Measurements from ENCODE around the gene FGG.

FGG gene

DNA sequence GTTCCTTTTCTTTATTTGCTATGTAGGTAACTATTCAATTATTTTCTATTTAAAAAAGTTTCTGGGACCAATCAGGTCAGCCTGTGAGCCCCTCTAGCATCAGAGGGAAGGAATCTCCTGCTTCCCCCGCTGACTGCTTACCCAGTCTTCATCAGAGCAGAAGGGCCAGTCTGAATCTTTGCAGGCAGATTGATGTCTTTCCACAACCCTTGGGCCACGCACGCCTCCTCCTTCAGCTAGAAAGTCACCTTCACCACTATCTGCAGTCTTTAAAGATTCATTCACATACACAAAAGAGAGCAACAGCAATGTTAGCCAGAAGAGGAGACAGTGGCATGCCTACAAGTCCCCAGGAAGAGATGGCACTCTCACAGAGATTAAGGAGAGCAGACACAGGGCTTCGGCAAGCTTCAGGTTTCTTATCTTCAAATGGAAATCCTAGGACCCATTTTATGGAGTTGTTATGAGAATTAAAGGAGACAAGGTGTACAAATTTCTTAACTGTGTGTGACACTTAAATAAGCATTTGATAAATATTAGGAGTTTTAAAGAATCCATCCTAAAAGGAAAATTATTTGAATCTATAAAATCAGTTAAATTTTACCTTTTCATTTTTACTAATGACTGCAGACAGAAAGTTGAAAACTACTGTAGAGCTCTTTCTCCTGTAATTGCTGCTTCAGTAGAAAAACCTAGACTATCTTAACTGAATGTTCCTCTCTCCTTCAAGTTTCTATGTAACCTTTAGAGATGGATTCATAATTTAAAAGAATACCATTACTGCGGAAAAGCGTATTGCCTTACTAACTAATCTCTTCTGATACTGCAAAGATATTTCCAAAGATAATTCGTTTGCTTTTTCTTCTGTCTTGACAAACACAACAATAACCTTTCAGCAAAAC is 22.9 kb downstream of the FGG start:
- no peak for TF ChIP-seq JUND (IDR thresholded peaks at IDR 0.05; ENCODE audit: low read depth)
- DNase-seq (ENCODE audit: low read depth in 1 of 2, low spot score in 1 of 2) = no peak
- in situ Hi-C loops (cut with HindIII; ENCODE audit: low pct_unique_long_range_greater_than_20kb, low sequenced_read_pairs) = no loop called here

- no peak for TF ChIP-seq JUND (IDR thresholded peaks at IDR 0.05; ENCODE audit: low read depth)
- DNase-seq (ENCODE audit: low read depth in 1 of 2, low spot score in 1 of 2) = no peak
- in situ Hi-C loops (cut with HindIII; ENCODE audit: low pct_unique_long_range_greater_than_20kb, low sequenced_read_pairs) = no loop called here
These were observed 24.3 kb downstream of the FGG start for GRCh38 chr4:154588198-154588597.

DNA sequence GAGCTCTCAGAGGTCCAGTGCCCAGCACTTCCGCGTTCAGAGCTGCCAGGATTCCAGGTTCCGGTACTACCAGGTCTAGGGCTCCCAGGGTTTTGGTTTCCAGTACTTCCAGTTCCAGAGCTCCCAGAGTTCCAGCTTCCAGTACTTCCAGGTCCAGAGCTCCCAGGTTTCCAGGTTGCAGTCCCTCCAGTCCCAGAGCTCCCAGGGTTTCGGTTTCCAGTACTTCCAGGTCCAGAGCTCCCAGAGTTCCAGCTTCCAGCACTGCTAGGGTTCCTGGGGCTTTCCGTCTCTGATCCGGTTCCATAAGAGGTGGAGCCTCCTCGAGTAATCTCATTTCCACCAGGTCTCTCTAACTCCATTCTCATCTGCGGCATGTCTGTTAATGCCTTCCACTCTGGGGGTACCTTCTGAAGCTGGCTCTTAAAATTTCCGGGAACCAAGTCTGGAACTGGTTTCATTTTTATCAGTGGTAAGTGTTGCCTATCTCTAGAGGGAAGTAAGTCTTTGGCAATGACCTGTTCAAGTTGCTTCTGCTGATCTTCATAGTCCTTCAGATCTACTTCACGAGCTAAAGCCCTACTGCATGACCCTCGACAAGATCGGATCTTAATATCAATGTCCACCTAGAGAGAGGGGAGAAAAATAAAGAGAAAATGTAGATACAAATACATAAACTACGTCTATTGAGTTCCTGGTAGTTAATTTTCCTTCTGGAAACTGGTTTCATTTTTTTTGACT is 26.0 kb downstream of the FGG start:
- in situ Hi-C loops (cut with HindIII; ENCODE audit: low pct_unique_long_range_greater_than_20kb, low sequenced_read_pairs) = no loop called here
- DNase-seq (ENCODE audit: low read depth in 1 of 2, low spot score in 1 of 2) = no peak
- no peak for TF ChIP-seq JUND (IDR thresholded peaks at IDR 0.05; ENCODE audit: low read depth)

DNA sequence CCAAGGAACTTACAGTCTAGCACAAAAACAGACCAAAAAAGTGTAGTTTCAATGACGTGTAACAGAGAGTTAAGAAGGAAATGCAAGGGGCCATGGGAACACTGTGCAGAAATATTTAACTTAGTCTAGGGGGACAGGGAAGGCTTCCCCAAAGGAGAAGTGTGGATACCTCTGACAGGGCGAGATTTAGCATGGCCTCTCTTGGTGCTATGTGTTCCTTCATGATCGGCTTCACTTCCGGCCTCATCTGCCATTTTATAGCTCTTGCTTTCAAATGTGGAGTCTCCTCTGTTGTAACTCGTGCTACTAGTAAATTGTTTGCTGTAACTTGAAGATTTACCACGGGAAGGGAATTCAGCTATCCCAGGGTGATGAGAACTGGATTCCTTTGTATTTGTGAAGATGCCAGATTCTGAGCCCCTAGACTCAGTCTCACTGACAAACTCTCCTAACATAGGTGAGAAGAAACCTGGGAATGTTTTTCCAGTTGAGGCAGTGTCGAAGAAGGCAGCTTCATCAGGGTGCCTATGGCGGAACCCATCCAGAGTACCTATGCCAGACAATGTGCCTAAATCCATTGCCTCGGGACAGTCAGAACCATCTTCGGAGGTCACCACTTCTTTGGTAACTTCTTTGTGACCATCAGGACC is 27.0 kb downstream of the FGG start:
- in situ Hi-C loops (cut with HindIII; ENCODE audit: low pct_unique_long_range_greater_than_20kb, low sequenced_read_pairs) = no loop called here

DNA sequence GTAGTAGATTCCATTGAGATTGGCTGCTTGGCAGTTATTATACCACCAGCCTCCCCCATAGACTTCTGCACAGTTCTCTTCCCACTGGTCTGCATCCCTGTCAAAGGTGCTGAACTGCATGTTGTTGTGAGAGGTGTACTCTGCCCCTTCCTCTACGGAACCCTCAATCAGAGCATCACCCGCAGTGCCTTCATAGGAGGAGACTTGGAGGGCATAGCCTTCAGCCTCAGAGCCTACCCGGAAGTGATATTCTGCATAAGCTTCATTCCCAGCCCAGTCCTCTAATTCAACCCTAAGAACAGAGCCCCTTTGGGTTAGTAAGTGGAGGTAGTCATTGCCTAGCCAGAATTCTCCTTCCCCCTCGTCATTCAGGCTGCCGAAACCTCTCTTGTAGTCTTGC is 28.2 kb downstream of the FGG start:
- TF ChIP-seq JUND (IDR thresholded peaks at IDR 0.05; ENCODE audit: low read depth) = no peak
- in situ Hi-C loops (cut with HindIII; ENCODE audit: low pct_unique_long_range_greater_than_20kb, low sequenced_read_pairs) = no loop called here

More for the DNA sequence above, 27.0 kb downstream of the FGG start:
- no peak for DNase-seq (ENCODE audit: low read depth in 1 of 2, low spot score in 1 of 2)
- TF ChIP-seq JUND (IDR thresholded peaks at IDR 0.05; ENCODE audit: low read depth) = no peak

GRCh38 chr4:154583677-154584076 is 28.8 kb downstream of the FGG start:
- DNase-seq (ENCODE audit: low read depth in 1 of 2, low spot score in 1 of 2) = no peak
- no peak for TF ChIP-seq JUND (IDR thresholded peaks at IDR 0.05; ENCODE audit: low read depth)
- in situ Hi-C loops (cut with HindIII; ENCODE audit: low pct_unique_long_range_greater_than_20kb, low sequenced_read_pairs) = no loop called here

More for the DNA sequence above, 28.2 kb downstream of the FGG start:
- no peak for DNase-seq (ENCODE audit: low read depth in 1 of 2, low spot score in 1 of 2)

DNA sequence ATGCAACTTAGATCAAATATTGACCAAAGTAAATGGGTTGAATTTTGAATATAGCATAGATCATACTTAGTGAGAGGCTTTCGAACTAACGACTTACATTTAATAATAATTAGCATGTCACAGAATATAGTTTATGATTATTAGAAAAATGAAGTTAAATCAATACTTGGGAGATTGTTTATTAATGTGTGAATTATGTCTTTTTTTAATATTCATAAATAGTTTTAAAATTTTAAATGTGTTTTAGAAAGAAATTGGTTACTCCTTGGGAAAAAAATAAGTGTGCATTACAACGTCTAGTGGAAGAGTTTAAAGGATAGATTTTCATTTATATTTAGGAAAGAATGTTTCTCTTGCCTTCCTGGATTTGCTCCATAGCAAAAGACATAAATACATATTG is 29.2 kb downstream of the FGG start:
- no peak for DNase-seq (ENCODE audit: low read depth in 1 of 2, low spot score in 1 of 2)
- no peak for TF ChIP-seq JUND (IDR thresholded peaks at IDR 0.05; ENCODE audit: low read depth)
- in situ Hi-C loops (cut with HindIII; ENCODE audit: low pct_unique_long_range_greater_than_20kb, low sequenced_read_pairs) = no loop called here

- DNase-seq (ENCODE audit: low read depth in 1 of 2, low spot score in 1 of 2) = no peak
- in situ Hi-C loops (cut with HindIII; ENCODE audit: low pct_unique_long_range_greater_than_20kb, low sequenced_read_pairs) = no loop called here
- TF ChIP-seq JUND (IDR thresholded peaks at IDR 0.05; ENCODE audit: low read depth) = no peak
These were observed 29.7 kb downstream of the FGG start for GRCh38 chr4:154582723-154583122.

GRCh38 chr4:154579927-154580326 is 32.5 kb downstream of the FGG start:
- no peak for TF ChIP-seq JUND (IDR thresholded peaks at IDR 0.05; ENCODE audit: low read depth)
- in situ Hi-C loops (cut with HindIII; ENCODE audit: low pct_unique_long_range_greater_than_20kb, low sequenced_read_pairs) = no loop called here
- DNase-seq (ENCODE audit: low read depth in 1 of 2, low spot score in 1 of 2) = no peak

- TF ChIP-seq JUND (IDR thresholded peaks at IDR 0.05; ENCODE audit: low read depth) = no peak
- in situ Hi-C loops (cut with HindIII; ENCODE audit: low pct_unique_long_range_greater_than_20kb, low sequenced_read_pairs) = no loop called here
- no peak for DNase-seq (ENCODE audit: low read depth in 1 of 2, low spot score in 1 of 2)
These were observed 33.5 kb downstream of the FGG start for GRCh38 chr4:154578919-154579318.

DNA sequence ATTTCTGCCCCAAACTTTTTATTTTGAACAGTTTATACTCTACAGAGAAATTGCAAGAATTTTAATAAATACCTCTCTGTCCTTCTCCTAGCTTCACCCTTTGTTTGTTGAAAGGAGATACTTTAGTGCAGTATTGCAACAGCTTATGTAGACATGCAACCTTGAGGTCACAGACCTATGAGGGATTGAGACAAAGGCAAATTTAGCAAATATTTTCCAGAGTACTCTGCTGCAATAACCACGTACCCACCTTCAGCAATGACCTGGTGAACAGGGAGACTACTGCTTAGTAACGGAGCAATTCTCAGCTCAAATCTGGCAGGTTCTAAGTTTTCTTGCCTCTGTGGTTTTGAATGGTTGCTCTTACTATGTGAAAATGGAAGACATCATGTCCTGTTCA is 35.1 kb downstream of the FGG start:
- no peak for TF ChIP-seq JUND (IDR thresholded peaks at IDR 0.05; ENCODE audit: low read depth)
- in situ Hi-C loops (cut with HindIII; ENCODE audit: low pct_unique_long_range_greater_than_20kb, low sequenced_read_pairs) = no loop called here
- no peak for DNase-seq (ENCODE audit: low read depth in 1 of 2, low spot score in 1 of 2)

DNA sequence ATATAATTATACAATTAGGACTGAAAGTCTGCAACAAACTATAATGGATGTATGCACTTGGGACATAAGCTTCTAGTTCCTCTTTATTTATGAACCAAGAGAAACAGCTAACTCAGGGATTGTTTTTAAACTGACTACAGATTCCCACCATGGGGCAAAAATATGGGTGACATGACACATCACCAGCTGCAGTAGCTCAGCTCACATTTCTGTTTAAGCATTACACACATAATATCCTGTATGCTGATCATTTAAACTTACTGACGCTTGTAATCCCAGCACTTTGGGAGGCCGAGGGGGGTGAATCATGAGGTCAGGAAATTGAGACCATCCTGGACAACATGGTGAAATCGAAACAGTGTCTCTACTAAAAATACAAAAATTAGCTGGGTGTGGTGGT is 38.1 kb downstream of the FGG start:
- no peak for DNase-seq (ENCODE audit: low read depth in 1 of 2, low spot score in 1 of 2)
- TF ChIP-seq JUND (IDR thresholded peaks at IDR 0.05; ENCODE audit: low read depth) = no peak
- in situ Hi-C loops (cut with HindIII; ENCODE audit: low pct_unique_long_range_greater_than_20kb, low sequenced_read_pairs) = no loop called here

Data from T47D (cell line).